ENCODE results near the gene EMC10. TPM values are rescaled to one million over a fixed set of nuclear protein-coding genes. Genes with fewer than 3 reads are reported as not detected.

Gene EMC10
- total RNA-seq, 2 experiments from 2014 or later: 39.1 to 44.4 TPM

DNA sequence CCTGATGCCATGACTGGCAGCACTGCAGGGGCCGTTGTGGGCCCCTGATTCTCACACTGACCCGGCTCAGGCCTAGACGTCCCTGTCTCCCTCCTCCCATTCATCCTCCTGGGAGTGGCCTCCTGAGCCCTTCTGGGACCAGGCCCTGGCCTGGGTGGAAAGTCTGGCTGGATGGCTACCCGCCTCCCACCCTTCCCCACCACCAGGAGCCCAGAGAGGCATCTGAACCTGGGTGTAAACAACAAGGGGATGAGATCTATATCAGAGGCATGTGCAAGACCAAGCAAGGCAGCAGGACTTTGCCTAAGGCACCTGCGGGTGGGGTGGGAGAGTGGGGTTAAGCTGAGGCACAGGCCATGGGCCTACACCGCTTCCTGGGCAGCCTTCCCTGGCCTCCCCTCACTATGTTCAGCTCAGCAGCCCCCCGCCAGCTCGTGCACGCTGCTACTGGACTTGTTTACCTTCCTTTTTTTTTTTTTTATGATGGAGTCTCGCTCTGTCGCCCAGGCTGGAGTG, 59.4 kb downstream of the EMC10 start:
- no peak for TF ChIP-seq EZH2phosphoT487 (IDR thresholded peaks at IDR 0.05; ENCODE audit: borderline replicate concordance, low read depth, low read length)
- TF ChIP-seq, protein P1, sequence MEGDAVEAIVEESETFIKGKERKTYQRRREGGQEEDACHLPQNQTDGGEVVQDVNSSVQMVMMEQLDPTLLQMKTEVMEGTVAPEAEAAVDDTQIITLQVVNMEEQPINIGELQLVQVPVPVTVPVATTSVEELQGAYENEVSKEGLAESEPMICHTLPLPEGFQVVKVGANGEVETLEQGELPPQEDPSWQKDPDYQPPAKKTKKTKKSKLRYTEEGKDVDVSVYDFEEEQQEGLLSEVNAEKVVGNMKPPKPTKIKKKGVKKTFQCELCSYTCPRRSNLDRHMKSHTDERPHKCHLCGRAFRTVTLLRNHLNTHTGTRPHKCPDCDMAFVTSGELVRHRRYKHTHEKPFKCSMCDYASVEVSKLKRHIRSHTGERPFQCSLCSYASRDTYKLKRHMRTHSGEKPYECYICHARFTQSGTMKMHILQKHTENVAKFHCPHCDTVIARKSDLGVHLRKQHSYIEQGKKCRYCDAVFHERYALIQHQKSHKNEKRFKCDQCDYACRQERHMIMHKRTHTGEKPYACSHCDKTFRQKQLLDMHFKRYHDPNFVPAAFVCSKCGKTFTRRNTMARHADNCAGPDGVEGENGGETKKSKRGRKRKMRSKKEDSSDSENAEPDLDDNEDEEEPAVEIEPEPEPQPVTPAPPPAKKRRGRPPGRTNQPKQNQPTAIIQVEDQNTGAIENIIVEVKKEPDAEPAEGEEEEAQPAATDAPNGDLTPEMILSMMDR (conservative IDR thresholded peaks at IDR 0.05; ENCODE audit: low read length): no peak
- ChIA-PET CTCF (ENCODE audit: unreplicated experiment) (interaction anchor here (0.6 kb wide), 1 partner anchor 167 kb away, joined by 3 read pairs; no protein-coding TSS in a partner anchor), POLR2A (no interaction called here)
- H3K36me3 ChIP-seq (ENCODE audit: insufficient read depth, low read length): no peaks in the 10 kb centered on the region
- H3K27ac ChIP-seq (ENCODE audit: low read depth, low read length, poor library complexity, severe bottlenecking): no peak overlapping the region
- no peak overlapping the region for H2AFZ ChIP-seq (ENCODE audit: low read length)
- H3K4me3 ChIP-seq (ENCODE audit: low read depth, low read length, poor library complexity, severe bottlenecking): no peak overlapping the region
- H3K9me3 ChIP-seq (ENCODE audit: low read length): no peaks in the 10 kb centered on the region
- no peaks in the 10 kb centered on the region for H3K9me2 ChIP-seq (ENCODE audit: insufficient read depth, low read length)
- H3K4me1 ChIP-seq (ENCODE audit: insufficient read depth, low read length, poor library complexity, severe bottlenecking): no peaks in the 10 kb centered on the region
- H4K20me1 ChIP-seq (ENCODE audit: insufficient read depth, low read length): no peaks in the 10 kb centered on the region
- no TSS peak for BruUV-seq (replicated peaks)
- no peak for DNase-seq (ENCODE audit: low spot score)
- H3K79me2 ChIP-seq (ENCODE audit: insufficient read depth, low read depth, low read length): no peaks in the 10 kb centered on the region
- H3K4me2 ChIP-seq (ENCODE audit: low read length): no peak overlapping the region
- intact Hi-C loops (cut with micrococcal nuclease; ENCODE audit: unreplicated experiment): loop anchor here (5.0 kb wide), 1 partner anchor 247 kb away; no protein-coding TSS in a partner anchor

DNA sequence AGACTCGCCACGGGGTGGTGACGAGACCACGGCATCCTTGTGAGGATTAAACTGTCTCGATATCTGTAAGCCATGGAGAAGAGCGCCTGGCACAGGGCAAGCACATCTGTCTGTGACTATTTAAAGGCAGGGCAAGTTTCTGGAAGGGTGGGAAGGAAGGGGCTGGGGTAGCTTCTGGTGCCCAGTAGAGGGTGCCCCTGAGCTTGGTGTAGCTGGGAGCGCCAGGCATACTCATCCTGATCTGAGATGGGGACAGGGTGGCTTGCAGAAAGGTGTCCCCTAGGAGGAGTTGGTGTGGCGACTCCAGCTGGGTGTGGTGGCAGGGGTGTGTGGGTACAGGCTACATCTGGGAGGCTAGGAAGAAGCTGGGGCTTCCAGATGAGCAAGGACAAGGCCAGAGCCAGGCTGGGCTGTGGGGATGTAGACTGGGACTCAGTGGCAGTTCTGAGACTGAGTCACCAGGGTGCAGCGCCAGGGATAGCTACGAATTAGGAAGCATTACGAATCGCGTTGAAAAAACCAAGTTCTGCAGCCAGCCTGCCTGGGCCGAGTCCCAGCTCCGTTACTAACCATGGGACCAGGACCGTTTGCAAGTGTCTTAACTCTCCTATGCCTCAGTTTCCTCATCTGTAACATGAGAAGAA, 60.5 kb downstream of the EMC10 start:
- no TSS peak for BruUV-seq (replicated peaks)
- intact Hi-C loops (cut with micrococcal nuclease; ENCODE audit: unreplicated experiment): loop anchor here (5.0 kb wide), 1 partner anchor 246 kb away; no protein-coding TSS in a partner anchor

More for the DNA sequence above, 60.5 kb downstream of the EMC10 start:
- no peaks in the 10 kb centered on the region for H3K4me1 ChIP-seq (ENCODE audit: insufficient read depth, low read length, poor library complexity, severe bottlenecking)
- no peak for TF ChIP-seq EZH2phosphoT487 (IDR thresholded peaks at IDR 0.05; ENCODE audit: borderline replicate concordance, low read depth, low read length)
- TF ChIP-seq, protein P1 (conservative IDR thresholded peaks at IDR 0.05; ENCODE audit: low read length): peak; percentile 42
- H3K79me2 ChIP-seq (ENCODE audit: insufficient read depth, low read depth, low read length): no peaks in the 10 kb centered on the region
- H3K4me3 ChIP-seq (ENCODE audit: low read depth, low read length, poor library complexity, severe bottlenecking): no peak overlapping the region
- H2AFZ ChIP-seq (ENCODE audit: low read length): no peak overlapping the region
- no peaks in the 10 kb centered on the region for H3K9me2 ChIP-seq (ENCODE audit: insufficient read depth, low read length)
- POLR2A ChIA-PET: no interaction called here
- no peak for DNase-seq (ENCODE audit: low spot score)
- H3K36me3 ChIP-seq (ENCODE audit: insufficient read depth, low read length): no peaks in the 10 kb centered on the region
- H4K20me1 ChIP-seq (ENCODE audit: insufficient read depth, low read length): no peaks in the 10 kb centered on the region
- CTCF ChIA-PET (ENCODE audit: unreplicated experiment): no interaction called here
- H3K4me2 ChIP-seq (ENCODE audit: low read length): no peak overlapping the region
- no peaks in the 10 kb centered on the region for H3K9me3 ChIP-seq (ENCODE audit: low read length)
- H3K27ac ChIP-seq (ENCODE audit: low read depth, low read length, poor library complexity, severe bottlenecking): no peak overlapping the region
